HepG2 (cell line): ENCODE data around the gene GARIN5A. TPM values are rescaled to one million over a fixed set of nuclear protein-coding genes. Genes with fewer than 3 reads are reported as not detected.

ENCODE experiments used
- FOXJ3 ChIP-seq: sonication (generic); formaldehyde crosslinking; IDR thresholded peaks from 2 replicates; pipeline ENCODE4 v1.4.0; 2020; ENCODE audit warnings: missing genetic modification reagents, mild to moderate bottlenecking, borderline replicate concordance
- GABPB1 ChIP-seq: IDR thresholded peaks from 2 replicates; pipeline ENCODE4 v1.6.1; 2016; ENCODE audit warnings: mild to moderate bottlenecking, missing genetic modification reagents, moderate library complexity, missing compliant biosample characterization
- HMG20B ChIP-seq: conservative IDR thresholded peaks from 2 replicates; pipeline ENCODE4 v1.6.1; 2016; ENCODE audit warnings: missing genetic modification reagents, missing compliant biosample characterization
- IRF2 ChIP-seq: IDR thresholded peaks from 2 replicates; pipeline ENCODE4 v1.6.1; 2018; ENCODE audit warnings: missing genetic modification reagents, missing compliant biosample characterization
- KDM3A ChIP-seq: IDR thresholded peaks from 2 replicates; pipeline ENCODE4 v1.6.1; 2018; ENCODE audit warnings: low read depth, missing compliant biosample characterization
- MEF2D ChIP-seq: sonication (generic); formaldehyde crosslinking; IDR thresholded peaks from 2 replicates; pipeline ENCODE4 v1.5.1; 2020; ENCODE audit warnings: mild to moderate bottlenecking, missing genetic modification reagents
- MLLT10 ChIP-seq: sonication (generic); formaldehyde crosslinking; IDR thresholded peaks from 2 replicates; pipeline ENCODE4 v1.4.0; 2020; ENCODE audit warnings: missing genetic modification reagents
- NONO ChIP-seq, 2 experiments: fragments of 450-650 bp in 1 of 2; sonication (generic) in 1 of 2; formaldehyde crosslinking in 1 of 2; IDR thresholded peaks in 1 of 2; conservative IDR thresholded peaks in 1 of 2; 2 replicates each; pipeline versions ENCODE4 v1.6.1 to v1.8.0; 2017 to 2022; ENCODE audit warnings: mild to moderate bottlenecking in 1 of 2, missing genetic modification reagents in 1 of 2, moderate library complexity in 1 of 2
- PHF8 ChIP-seq: sonication (generic); formaldehyde crosslinking; IDR thresholded peaks from 2 replicates; pipeline ENCODE4 v1.5.0; 2020; ENCODE audit warnings: missing genetic modification reagents
- SALL1 ChIP-seq: sonication (generic); formaldehyde crosslinking; IDR thresholded peaks from 2 replicates; pipeline ENCODE4 v1.8.0; 2022; ENCODE audit warnings: mild to moderate bottlenecking, missing genetic modification reagents
- SNAPC2 ChIP-seq: sonication (generic); formaldehyde crosslinking; IDR thresholded peaks from 2 replicates; pipeline ENCODE4 v1.8.1; 2022; ENCODE audit warnings: mild to moderate bottlenecking, missing genetic modification reagents
- SOX6 ChIP-seq, 2 experiments: fragments of 450-650 bp in 1 of 2; sonication (generic) in 1 of 2; formaldehyde crosslinking in 1 of 2; IDR thresholded peaks; 2 replicates each; pipeline versions ENCODE4 v1.4.0 to v1.6.1; 2017 to 2020; ENCODE audit warnings: antibody characterized with exemption in 1 of 2, mild to moderate bottlenecking in 1 of 2, missing genetic modification reagents in 1 of 2
- STAG1 ChIP-seq: sonication (generic); formaldehyde crosslinking; IDR thresholded peaks from 2 replicates; pipeline ENCODE4 v1.4.0; 2020; ENCODE audit warnings: missing genetic modification reagents
- ZNF205 ChIP-seq: IDR thresholded peaks from 2 replicates; pipeline ENCODE4 v1.6.1; 2018; ENCODE audit warnings: missing biosample characterization, missing genetic modification reagents
- ZNF558 ChIP-seq: sonication (generic); formaldehyde crosslinking; IDR thresholded peaks from 2 replicates; pipeline ENCODE4 v1.9.0; 2022; ENCODE audit warnings: mild to moderate bottlenecking, missing genetic modification reagents, borderline replicate concordance
- polyA plus RNA-seq, 8 experiments: library from polyadenylated mRNA; depleted of rRNA in 3 of 8; stranded (reverse) in 7 of 8; unstranded in 1 of 8; fragments of >200 nt; fragmentation: Illumina TruSeq in 4 of 8; extraction: Trizol in 4 of 8; gene quantifications; 2 replicates each; pipeline versions ENCODE4 v1.2.1 to v1.2.3, GENCODE V29; 2011 to 2016; ENCODE audit warnings: low read depth in 4 of 8, missing spikeins in 1 of 8, mixed read lengths in 1 of 8; ENCODE audit not compliant: insufficient read depth in 1 of 8
- total RNA-seq, 5 experiments: library from RNA; depleted of rRNA; stranded (reverse); fragments of >200 nt; fragmentation: Illumina TruSeq; extraction: Trizol; gene quantifications; 2 replicates each; pipeline ENCODE4 v1.2.3, GENCODE V29; 2016; ENCODE audit warnings: low read depth in 1 of 5
- TF ChIP-seq, protein P1 (sequence below): sonication (generic); formaldehyde crosslinking; IDR thresholded peaks from 2 replicates; pipeline ENCODE4 v1.4.0; 2020; ENCODE audit warnings: mild to moderate bottlenecking, missing genetic modification reagents
- TF ChIP-seq, protein P2 (sequence below): sonication (generic); formaldehyde crosslinking; IDR thresholded peaks from 2 replicates; pipeline ENCODE4 v1.4.0; 2020; ENCODE audit warnings: missing genetic modification reagents, borderline replicate concordance
- TF ChIP-seq, protein P3 (sequence below): IDR thresholded peaks from 2 replicates; pipeline ENCODE4 v1.6.1; 2016; ENCODE audit warnings: low read depth, borderline replicate concordance
- TF ChIP-seq, protein P4 (sequence below): sonication (generic); formaldehyde crosslinking; IDR thresholded peaks from 2 replicates; pipeline ENCODE4 v1.4.0; 2020; ENCODE audit warnings: missing genetic modification reagents
- TF ChIP-seq, protein P5 (sequence below): sonication (generic); formaldehyde crosslinking; IDR thresholded peaks from 2 replicates; pipeline ENCODE4 v1.8.1; 2023; ENCODE audit warnings: missing genetic modification reagents, inconsistent platforms, borderline replicate concordance

GARIN5A gene
- total and polyA plus RNA-seq, 2 of the 13 experiments (the other 11 are each of a cell fraction or from before 2014, with no cell fraction given) = not detected

DNA sequence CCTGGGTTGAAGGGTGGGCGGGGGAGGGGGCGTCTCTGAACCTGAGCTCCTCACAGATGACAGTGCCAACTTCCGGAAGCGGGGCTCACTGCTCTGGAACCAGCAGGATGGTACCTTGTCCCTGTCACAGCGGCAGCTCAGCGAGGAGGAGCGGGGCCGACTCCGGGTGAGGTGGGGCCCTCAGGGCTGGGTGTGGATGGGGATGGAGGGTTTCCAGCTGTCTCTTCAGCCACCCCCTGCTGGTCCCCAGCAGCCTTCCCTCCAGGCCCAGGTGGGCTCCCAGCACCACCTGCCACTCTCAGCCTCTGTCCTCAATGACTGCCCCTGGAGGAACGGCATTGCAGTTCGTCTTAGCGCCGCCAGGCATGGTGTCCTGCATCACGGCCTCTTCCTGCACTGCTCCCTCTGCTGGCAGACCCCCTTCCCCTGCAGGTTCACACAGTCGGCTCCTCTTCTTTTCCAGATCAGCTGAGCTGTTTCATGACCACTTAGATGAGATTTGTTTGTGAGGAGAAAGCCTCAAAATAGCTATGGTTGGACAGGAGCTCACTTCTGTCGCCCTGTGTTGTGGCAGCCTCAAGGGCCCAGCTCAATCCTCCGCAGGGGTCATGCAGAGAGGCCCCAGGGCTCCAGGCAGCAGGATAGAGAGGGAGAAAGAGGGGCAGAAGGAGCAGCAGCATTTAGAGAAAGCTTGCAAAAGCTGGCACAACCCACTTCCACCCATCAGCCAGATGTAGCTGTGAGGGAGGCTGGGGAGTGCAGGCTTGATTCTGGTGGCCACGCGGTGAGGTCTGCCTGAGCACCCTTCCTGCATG, 2.5 kb upstream of the GARIN5A start (continued):
- TF ChIP-seq, protein P1, sequence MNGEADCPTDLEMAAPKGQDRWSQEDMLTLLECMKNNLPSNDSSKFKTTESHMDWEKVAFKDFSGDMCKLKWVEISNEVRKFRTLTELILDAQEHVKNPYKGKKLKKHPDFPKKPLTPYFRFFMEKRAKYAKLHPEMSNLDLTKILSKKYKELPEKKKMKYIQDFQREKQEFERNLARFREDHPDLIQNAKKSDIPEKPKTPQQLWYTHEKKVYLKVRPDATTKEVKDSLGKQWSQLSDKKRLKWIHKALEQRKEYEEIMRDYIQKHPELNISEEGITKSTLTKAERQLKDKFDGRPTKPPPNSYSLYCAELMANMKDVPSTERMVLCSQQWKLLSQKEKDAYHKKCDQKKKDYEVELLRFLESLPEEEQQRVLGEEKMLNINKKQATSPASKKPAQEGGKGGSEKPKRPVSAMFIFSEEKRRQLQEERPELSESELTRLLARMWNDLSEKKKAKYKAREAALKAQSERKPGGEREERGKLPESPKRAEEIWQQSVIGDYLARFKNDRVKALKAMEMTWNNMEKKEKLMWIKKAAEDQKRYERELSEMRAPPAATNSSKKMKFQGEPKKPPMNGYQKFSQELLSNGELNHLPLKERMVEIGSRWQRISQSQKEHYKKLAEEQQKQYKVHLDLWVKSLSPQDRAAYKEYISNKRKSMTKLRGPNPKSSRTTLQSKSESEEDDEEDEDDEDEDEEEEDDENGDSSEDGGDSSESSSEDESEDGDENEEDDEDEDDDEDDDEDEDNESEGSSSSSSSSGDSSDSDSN (CRISPR knock-in tag) = peak; percentile 42; the same call in 1 of the 2 replicates
- TF ChIP-seq, protein P2, sequence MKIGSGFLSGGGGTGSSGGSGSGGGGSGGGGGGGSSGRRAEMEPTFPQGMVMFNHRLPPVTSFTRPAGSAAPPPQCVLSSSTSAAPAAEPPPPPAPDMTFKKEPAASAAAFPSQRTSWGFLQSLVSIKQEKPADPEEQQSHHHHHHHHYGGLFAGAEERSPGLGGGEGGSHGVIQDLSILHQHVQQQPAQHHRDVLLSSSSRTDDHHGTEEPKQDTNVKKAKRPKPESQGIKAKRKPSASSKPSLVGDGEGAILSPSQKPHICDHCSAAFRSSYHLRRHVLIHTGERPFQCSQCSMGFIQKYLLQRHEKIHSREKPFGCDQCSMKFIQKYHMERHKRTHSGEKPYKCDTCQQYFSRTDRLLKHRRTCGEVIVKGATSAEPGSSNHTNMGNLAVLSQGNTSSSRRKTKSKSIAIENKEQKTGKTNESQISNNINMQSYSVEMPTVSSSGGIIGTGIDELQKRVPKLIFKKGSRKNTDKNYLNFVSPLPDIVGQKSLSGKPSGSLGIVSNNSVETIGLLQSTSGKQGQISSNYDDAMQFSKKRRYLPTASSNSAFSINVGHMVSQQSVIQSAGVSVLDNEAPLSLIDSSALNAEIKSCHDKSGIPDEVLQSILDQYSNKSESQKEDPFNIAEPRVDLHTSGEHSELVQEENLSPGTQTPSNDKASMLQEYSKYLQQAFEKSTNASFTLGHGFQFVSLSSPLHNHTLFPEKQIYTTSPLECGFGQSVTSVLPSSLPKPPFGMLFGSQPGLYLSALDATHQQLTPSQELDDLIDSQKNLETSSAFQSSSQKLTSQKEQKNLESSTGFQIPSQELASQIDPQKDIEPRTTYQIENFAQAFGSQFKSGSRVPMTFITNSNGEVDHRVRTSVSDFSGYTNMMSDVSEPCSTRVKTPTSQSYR (CRISPR knock-in tag) = 0 out of 2 replicates have a peak, but pooled peaks have one; percentile 29
- 0 out of 2 replicates have a peak, but pooled peaks have one; percentile 58 for TF ChIP-seq KDM3A (CRISPR knock-in tag)
- TF ChIP-seq SALL1 (CRISPR knock-in tag) = peak; percentile 45; the same call in 1 of the 2 replicates
- TF ChIP-seq, protein P3, sequence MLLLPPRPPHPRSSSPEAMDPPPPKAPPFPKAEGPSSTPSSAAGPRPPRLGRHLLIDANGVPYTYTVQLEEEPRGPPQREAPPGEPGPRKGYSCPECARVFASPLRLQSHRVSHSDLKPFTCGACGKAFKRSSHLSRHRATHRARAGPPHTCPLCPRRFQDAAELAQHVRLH = peak; percentile 70; the same call in 1 of the 2 replicates
- TF ChIP-seq, protein P4, sequence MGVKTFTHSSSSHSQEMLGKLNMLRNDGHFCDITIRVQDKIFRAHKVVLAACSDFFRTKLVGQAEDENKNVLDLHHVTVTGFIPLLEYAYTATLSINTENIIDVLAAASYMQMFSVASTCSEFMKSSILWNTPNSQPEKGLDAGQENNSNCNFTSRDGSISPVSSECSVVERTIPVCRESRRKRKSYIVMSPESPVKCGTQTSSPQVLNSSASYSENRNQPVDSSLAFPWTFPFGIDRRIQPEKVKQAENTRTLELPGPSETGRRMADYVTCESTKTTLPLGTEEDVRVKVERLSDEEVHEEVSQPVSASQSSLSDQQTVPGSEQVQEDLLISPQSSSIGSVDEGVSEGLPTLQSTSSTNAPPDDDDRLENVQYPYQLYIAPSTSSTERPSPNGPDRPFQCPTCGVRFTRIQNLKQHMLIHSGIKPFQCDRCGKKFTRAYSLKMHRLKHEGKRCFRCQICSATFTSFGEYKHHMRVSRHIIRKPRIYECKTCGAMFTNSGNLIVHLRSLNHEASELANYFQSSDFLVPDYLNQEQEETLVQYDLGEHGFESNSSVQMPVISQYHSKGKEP (CRISPR knock-in tag) = no peak
- no peak for TF ChIP-seq HMG20B
- no peak for TF ChIP-seq SNAPC2
- TF ChIP-seq, protein P5, sequence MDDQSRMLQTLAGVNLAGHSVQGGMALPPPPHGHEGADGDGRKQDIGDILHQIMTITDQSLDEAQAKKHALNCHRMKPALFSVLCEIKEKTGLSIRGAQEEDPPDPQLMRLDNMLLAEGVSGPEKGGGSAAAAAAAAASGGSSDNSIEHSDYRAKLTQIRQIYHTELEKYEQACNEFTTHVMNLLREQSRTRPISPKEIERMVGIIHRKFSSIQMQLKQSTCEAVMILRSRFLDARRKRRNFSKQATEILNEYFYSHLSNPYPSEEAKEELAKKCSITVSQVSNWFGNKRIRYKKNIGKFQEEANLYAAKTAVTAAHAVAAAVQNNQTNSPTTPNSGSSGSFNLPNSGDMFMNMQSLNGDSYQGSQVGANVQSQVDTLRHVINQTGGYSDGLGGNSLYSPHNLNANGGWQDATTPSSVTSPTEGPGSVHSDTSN (CRISPR knock-in tag) = no peak
- 0 out of 2 replicates have a peak, but pooled peaks have one; percentile 18 for TF ChIP-seq PHF8 (CRISPR knock-in tag)
- no peak for TF ChIP-seq IRF2
- TF ChIP-seq MEF2D = no peak
- no peak for TF ChIP-seq NONO (IDR thresholded peaks at IDR 0.05)
- TF ChIP-seq NONO (CRISPR knock-in tag; conservative IDR thresholded peaks at IDR 0.05) = peak; percentile 63; the same call in 1 of the 2 replicates
- TF ChIP-seq FOXJ3 (CRISPR knock-in tag) = no peak
- TF ChIP-seq ZNF558 (CRISPR knock-in tag) = no peak
- no peak for TF ChIP-seq ZNF205 (CRISPR knock-in tag)
- TF ChIP-seq GABPB1 = peak; percentile 39; the same call in 1 of the 2 replicates
- no peak for TF ChIP-seq SOX6 (IDR thresholded peaks at IDR 0.05)
- no peak for TF ChIP-seq SOX6 (CRISPR knock-in tag; IDR thresholded peaks at IDR 0.05)
- no peak for TF ChIP-seq MLLT10
- TF ChIP-seq STAG1 = peak; percentile 81
